Smooth muscle cell of bladder (primary cell): ENCODE data around the gene CLDN20. TPM values are rescaled to one million over a fixed set of nuclear protein-coding genes. Genes with fewer than 3 reads are reported as not detected.

Experiments used
- total RNA-seq: library from RNA; depleted of rRNA; stranded (reverse); fragments of >200 nt; gene quantifications from 2 replicates; pipeline ENCODE4 v1.2.3, GENCODE V29; 2014

The CLDN20 gene, protein sequence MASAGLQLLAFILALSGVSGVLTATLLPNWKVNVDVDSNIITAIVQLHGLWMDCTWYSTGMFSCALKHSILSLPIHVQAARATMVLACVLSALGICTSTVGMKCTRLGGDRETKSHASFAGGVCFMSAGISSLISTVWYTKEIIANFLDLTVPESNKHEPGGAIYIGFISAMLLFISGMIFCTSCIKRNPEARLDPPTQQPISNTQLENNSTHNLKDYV
- total RNA-seq: not detected in 2 replicates

GRCh38 chr6:155263373-155264063 is at the start of gene CLDN20:
Gene CLDN20 (plus strand): TSS chr6:155264013. CDS start chr6:155275720, 11,707 bp downstream.

GRCh38 chr6:155314092-155314772 is 50.4 kb downstream of the CLDN20 start, which contains the start of gene TFB1M:
Gene TFB1M (minus strand): TSS chr6:155314484. CDS start chr6:155314428, 56 bp downstream.

Other genes with a start within 250 kb of the CLDN20 start
- 12.9 and 14.1 TPM in 2 replicates for gene TFB1M, start 50.5 kb downstream of the CLDN20 start, total RNA-seq
- not detected in 2 replicates for gene NOX3, start 191.8 kb downstream of the CLDN20 start, total RNA-seq